NOMO-1 treated with DMSO at 0.1 percent for 48 hours (cell line): ENCODE measurements around the gene CCNL2.
A peak's percentile ranks its signal among the peaks of the same experiment; 100 is the strongest.

Source experiments
- DNase-seq: peaks from one replicate; lab custom pipeline; 2025; ENCODE audit not compliant: unreplicated experiment; lab: John Stamatoyannopoulos, UW

Gene CCNL2

GRCh38 chr1:1357871-1358432 lies 41.2 kb downstream of the CCNL2 start:
- no peak for DNase-seq

GRCh38 chr1:1356796-1357401 lies 42.2 kb downstream of the CCNL2 start:
- DNase-seq, result no peak

GRCh38 chr1:1356166-1356795 lies 42.9 kb downstream of the CCNL2 start:
- DNase-seq, result no peak

- DNase-seq, result peak; percentile 32
These were observed 43.7 kb downstream of the CCNL2 start for GRCh38 chr1:1355416-1355815.

GRCh38 chr1:1354271-1355247 lies 44.6 kb downstream of the CCNL2 start:
- DNase-seq, result no peak

GRCh38 chr1:1353389-1354151 lies 45.6 kb downstream of the CCNL2 start:
- DNase-seq, result no peak

GRCh38 chr1:1352786-1353388 lies 46.2 kb downstream of the CCNL2 start:
- DNase-seq, result no peak

GRCh38 chr1:1351511-1352427 lies 47.4 kb downstream of the CCNL2 start:
- no peak for DNase-seq

- DNase-seq, result peak; percentile 46
These were observed 49.7 kb downstream of the CCNL2 start, which contains the start of gene DVL1 for GRCh38 chr1:1349256-1350012. DVL1 (minus strand) TSS chr1:1349418; CDS start chr1:1349065, 353 bp downstream.

- DNase-seq, result no peak
These were observed 50.5 kb downstream of the CCNL2 start for GRCh38 chr1:1348420-1349255.

- DNase-seq, result no peak
These were observed 51.3 kb downstream of the CCNL2 start for GRCh38 chr1:1347663-1348419.

- DNase-seq, result no peak
These were observed 52.0 kb downstream of the CCNL2 start for GRCh38 chr1:1347026-1347595.

GRCh38 chr1:1346501-1346890 lies 52.6 kb downstream of the CCNL2 start:
- DNase-seq, result no peak

- no peak for DNase-seq
These were observed 53.2 kb downstream of the CCNL2 start for GRCh38 chr1:1345860-1346500.

GRCh38 chr1:1345384-1345783 lies 53.8 kb downstream of the CCNL2 start:
- no peak for DNase-seq
